ENCODE results near the gene ACSF3.

Gene ACSF3

GRCh38 chr16:89117227-89117974 lies 23.7 kb downstream of the ACSF3 start:
- H3K27me3 ChIP-seq: no peaks in the 10 kb centered on the region
- no peak for DNase-seq
- H3K36me3 ChIP-seq: peaks cover 49% of the 10 kb centered on the region
- no peaks in the 10 kb centered on the region for H3K9me3 ChIP-seq
- no peak overlapping the region for H3K4me3 ChIP-seq (ENCODE audit: low read depth, low read length)
- TF ChIP-seq CTCF (IDR thresholded peaks at IDR 0.05; ENCODE audit: low read depth, low read length): no peak
- no peaks in the 10 kb centered on the region for H3K4me1 ChIP-seq

- Histone ChIP-seq H3K9me3 (no peaks in the 10 kb centered on the region), H3K4me3 (ENCODE audit: low read depth, low read length) (no peak overlapping the region), H3K4me1 (no peaks in the 10 kb centered on the region), H3K27me3 (no peaks in the 10 kb centered on the region), H3K36me3 (peaks cover 44% of the 10 kb centered on the region)
- no peak for TF ChIP-seq CTCF (IDR thresholded peaks at IDR 0.05; ENCODE audit: low read depth, low read length)
- peak; percentile 8 for DNase-seq
These were observed 24.3 kb downstream of the ACSF3 start for GRCh38 chr16:89117975-89118289.

- H3K36me3 ChIP-seq: peaks cover 47% of the 10 kb centered on the region
- no peak for DNase-seq
- H3K9me3 ChIP-seq: no peaks in the 10 kb centered on the region
- no peak for TF ChIP-seq CTCF (IDR thresholded peaks at IDR 0.05; ENCODE audit: low read depth, low read length)
- H3K4me1 ChIP-seq: no peaks in the 10 kb centered on the region
- no peak overlapping the region for H3K4me3 ChIP-seq (ENCODE audit: low read depth, low read length)
- no peaks in the 10 kb centered on the region for H3K27me3 ChIP-seq
These were observed 24.9 kb downstream of the ACSF3 start for GRCh38 chr16:89118361-89119165.

- Histone ChIP-seq H3K9me3 (no peaks in the 10 kb centered on the region), H3K4me1 (no peaks in the 10 kb centered on the region), H3K36me3 (peaks cover 49% of the 10 kb centered on the region), H3K27me3 (no peaks in the 10 kb centered on the region), H3K4me3 (ENCODE audit: low read depth, low read length) (no peak overlapping the region)
- no peak for TF ChIP-seq CTCF (IDR thresholded peaks at IDR 0.05; ENCODE audit: low read depth, low read length)
- no peak for DNase-seq
These were observed 25.5 kb downstream of the ACSF3 start for GRCh38 chr16:89119166-89119621.

GRCh38 chr16:89119661-89120141 lies 26.0 kb downstream of the ACSF3 start:
- H3K36me3 ChIP-seq: peaks cover 47% of the 10 kb centered on the region

More at GRCh38 chr16:89119661-89120141, 26.0 kb downstream of the ACSF3 start:
- H3K4me3 ChIP-seq (ENCODE audit: low read depth, low read length): no peak overlapping the region
- DNase-seq: no peak
- H3K4me1 ChIP-seq: no peaks in the 10 kb centered on the region
- no peak for TF ChIP-seq CTCF (IDR thresholded peaks at IDR 0.05; ENCODE audit: low read depth, low read length)
- H3K9me3 ChIP-seq: no peaks in the 10 kb centered on the region
- H3K27me3 ChIP-seq: no peaks in the 10 kb centered on the region

Measured in BE2C (cell line).